ENCODE measurements around the gene SHKBP1. TPM values are rescaled to one million over a fixed set of nuclear protein-coding genes. Genes with fewer than 3 reads are reported as not detected.

The SHKBP1 gene
- total and polyA plus RNA-seq, 2 of the 8 experiments (the other 6 are each of a cell fraction or from before 2014, with no cell fraction given), result 74.6 to 98.8 TPM

DNA sequence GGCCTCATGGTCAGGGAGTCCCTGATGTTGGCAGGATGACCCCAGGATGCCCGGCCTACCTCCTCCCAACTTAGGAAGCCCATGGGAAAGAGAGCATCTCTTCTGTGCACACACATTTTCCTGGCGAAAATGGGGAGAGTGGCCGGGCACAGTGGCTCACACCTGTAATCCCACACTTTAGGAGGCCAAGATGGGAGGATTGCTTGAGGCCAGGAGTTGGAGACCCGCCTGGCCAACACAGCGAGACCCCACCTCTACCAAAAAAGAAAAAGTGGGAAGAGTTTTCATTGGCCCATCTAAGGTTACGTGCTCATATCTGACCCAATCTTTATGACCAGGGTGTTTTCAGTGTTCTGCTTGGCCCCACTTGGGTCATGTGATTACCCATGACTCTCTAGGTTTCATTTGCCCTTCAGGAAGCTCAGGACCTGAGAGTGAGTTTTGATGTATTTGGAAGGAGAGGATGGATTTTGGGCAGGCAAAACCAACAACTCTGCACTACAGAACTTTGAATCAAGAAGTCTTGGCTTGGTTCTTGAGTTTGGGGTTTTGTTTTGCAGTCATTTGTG is 33.6 kb upstream of the SHKBP1 start (continued):
- TF ChIP-seq NANOG (IDR thresholded peaks at IDR 0.05; ENCODE audit: insufficient read depth, low read depth, low read length, poor library complexity, severe bottlenecking) (no peak), GTF2F1 (IDR thresholded peaks at IDR 0.05; ENCODE audit: borderline replicate concordance, low read depth, low read length) (no peak), SP2 (IDR thresholded peaks at IDR 0.05; ENCODE audit: low read length) (no peak), CREB1 (IDR thresholded peaks at IDR 0.05) (no peak), RBBP5 (IDR thresholded peaks at IDR 0.05; ENCODE audit: borderline replicate concordance, low read depth, low read length) (no peak), CBX8 (IDR thresholded peaks at IDR 0.05; ENCODE audit: borderline replicate concordance, low read depth, low read length) (no peak)
- TF ChIP-seq, protein P1, sequence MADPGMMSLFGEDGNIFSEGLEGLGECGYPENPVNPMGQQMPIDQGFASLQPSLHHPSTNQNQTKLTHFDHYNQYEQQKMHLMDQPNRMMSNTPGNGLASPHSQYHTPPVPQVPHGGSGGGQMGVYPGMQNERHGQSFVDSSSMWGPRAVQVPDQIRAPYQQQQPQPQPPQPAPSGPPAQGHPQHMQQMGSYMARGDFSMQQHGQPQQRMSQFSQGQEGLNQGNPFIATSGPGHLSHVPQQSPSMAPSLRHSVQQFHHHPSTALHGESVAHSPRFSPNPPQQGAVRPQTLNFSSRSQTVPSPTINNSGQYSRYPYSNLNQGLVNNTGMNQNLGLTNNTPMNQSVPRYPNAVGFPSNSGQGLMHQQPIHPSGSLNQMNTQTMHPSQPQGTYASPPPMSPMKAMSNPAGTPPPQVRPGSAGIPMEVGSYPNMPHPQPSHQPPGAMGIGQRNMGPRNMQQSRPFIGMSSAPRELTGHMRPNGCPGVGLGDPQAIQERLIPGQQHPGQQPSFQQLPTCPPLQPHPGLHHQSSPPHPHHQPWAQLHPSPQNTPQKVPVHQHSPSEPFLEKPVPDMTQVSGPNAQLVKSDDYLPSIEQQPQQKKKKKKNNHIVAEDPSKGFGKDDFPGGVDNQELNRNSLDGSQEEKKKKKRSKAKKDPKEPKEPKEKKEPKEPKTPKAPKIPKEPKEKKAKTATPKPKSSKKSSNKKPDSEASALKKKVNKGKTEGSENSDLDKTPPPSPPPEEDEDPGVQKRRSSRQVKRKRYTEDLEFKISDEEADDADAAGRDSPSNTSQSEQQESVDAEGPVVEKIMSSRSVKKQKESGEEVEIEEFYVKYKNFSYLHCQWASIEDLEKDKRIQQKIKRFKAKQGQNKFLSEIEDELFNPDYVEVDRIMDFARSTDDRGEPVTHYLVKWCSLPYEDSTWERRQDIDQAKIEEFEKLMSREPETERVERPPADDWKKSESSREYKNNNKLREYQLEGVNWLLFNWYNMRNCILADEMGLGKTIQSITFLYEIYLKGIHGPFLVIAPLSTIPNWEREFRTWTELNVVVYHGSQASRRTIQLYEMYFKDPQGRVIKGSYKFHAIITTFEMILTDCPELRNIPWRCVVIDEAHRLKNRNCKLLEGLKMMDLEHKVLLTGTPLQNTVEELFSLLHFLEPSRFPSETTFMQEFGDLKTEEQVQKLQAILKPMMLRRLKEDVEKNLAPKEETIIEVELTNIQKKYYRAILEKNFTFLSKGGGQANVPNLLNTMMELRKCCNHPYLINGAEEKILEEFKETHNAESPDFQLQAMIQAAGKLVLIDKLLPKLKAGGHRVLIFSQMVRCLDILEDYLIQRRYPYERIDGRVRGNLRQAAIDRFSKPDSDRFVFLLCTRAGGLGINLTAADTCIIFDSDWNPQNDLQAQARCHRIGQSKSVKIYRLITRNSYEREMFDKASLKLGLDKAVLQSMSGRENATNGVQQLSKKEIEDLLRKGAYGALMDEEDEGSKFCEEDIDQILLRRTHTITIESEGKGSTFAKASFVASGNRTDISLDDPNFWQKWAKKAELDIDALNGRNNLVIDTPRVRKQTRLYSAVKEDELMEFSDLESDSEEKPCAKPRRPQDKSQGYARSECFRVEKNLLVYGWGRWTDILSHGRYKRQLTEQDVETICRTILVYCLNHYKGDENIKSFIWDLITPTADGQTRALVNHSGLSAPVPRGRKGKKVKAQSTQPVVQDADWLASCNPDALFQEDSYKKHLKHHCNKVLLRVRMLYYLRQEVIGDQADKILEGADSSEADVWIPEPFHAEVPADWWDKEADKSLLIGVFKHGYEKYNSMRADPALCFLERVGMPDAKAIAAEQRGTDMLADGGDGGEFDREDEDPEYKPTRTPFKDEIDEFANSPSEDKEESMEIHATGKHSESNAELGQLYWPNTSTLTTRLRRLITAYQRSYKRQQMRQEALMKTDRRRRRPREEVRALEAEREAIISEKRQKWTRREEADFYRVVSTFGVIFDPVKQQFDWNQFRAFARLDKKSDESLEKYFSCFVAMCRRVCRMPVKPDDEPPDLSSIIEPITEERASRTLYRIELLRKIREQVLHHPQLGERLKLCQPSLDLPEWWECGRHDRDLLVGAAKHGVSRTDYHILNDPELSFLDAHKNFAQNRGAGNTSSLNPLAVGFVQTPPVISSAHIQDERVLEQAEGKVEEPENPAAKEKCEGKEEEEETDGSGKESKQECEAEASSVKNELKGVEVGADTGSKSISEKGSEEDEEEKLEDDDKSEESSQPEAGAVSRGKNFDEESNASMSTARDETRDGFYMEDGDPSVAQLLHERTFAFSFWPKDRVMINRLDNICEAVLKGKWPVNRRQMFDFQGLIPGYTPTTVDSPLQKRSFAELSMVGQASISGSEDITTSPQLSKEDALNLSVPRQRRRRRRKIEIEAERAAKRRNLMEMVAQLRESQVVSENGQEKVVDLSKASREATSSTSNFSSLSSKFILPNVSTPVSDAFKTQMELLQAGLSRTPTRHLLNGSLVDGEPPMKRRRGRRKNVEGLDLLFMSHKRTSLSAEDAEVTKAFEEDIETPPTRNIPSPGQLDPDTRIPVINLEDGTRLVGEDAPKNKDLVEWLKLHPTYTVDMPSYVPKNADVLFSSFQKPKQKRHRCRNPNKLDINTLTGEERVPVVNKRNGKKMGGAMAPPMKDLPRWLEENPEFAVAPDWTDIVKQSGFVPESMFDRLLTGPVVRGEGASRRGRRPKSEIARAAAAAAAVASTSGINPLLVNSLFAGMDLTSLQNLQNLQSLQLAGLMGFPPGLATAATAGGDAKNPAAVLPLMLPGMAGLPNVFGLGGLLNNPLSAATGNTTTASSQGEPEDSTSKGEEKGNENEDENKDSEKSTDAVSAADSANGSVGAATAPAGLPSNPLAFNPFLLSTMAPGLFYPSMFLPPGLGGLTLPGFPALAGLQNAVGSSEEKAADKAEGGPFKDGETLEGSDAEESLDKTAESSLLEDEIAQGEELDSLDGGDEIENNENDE (IDR thresholded peaks at IDR 0.05; ENCODE audit: insufficient replicate concordance, low read length), result no peak
